HepG2 (cell line): ENCODE data around the gene FOXA3. TPM values are rescaled to one million over a fixed set of nuclear protein-coding genes. Genes with fewer than 3 reads are reported as not detected.

Experiments
- ATAC-seq: fragments of 200-7000 bp; cut with Tn5 transposase; 3 replicates; pipeline ENCODE4 v1.9.1; 2020; ENCODE audit warnings: mild to moderate bottlenecking, moderate library complexity
- BruUV-seq: library from RNA; stranded (reverse); fragments of 400-500 nt; replicated peaks from 2 replicates; lab custom pipeline; 2021; lab: Mats Ljungman, UMichigan
- CTCF ChIA-PET: fragments of 300-600 bp; formaldehyde crosslinking; extraction: SDS; loops from one replicate; lab custom pipeline; 2021; ENCODE audit warnings: low total read pairs, inconsistent platforms, low intra/inter-chr PET ratio; lab: Yijun Ruan, JAX
- POLR2A ChIA-PET: fragments of 350-600 bp; sonication (Branson Sonifier 250); formaldehyde crosslinking; loops from one replicate; lab custom pipeline; 2020; ENCODE audit warnings: antibody characterized with exemption, inconsistent platforms; lab: Yijun Ruan, JAX
- DNase-seq: peaks from one replicate; pipeline ENCODE4 v3.0.0-alpha.2; 2015; ENCODE audit warnings: low spot score
- FAIRE-seq: peaks from 3 replicates; lab custom pipeline; 2011; peaks lifted over from hg19 to GRCh38; lab: Jason Lieb, UNC
- H2AFZ ChIP-seq: one replicate; pipeline ENCODE4 v1.6.1; 2011; ENCODE audit warnings: low read length, inconsistent platforms
- H3K27ac ChIP-seq: fragments of 300-600 bp; 3 replicates; pipeline ENCODE4 v1.8.0; 2011; ENCODE audit warnings: mixed run types, mild to moderate bottlenecking, mixed read lengths, low read length, inconsistent platforms; ENCODE audit not compliant: insufficient read depth; ENCODE audit errors: extremely low read length
- H3K27me3 ChIP-seq, 2 experiments: fragments of 200-600 bp in 1 of 2; 2 replicates in 1 of 2; 3 replicates in 1 of 2; pipeline versions ENCODE4 v1.6.0 to v1.8.0; 2011; ENCODE audit warnings: low read length in 2 of 2, mild to moderate bottlenecking in 2 of 2, moderate library complexity in 2 of 2, inconsistent platforms in 1 of 2; ENCODE audit not compliant: insufficient read depth in 2 of 2, control insufficient read depth in 1 of 2
- H3K36me3 ChIP-seq, 2 experiments: fragments of 200-600 bp in 1 of 2; replicated peaks in 1 of 2; 2 replicates in 1 of 2; 3 replicates in 1 of 2; pipeline versions ENCODE4 v1.5.1 to v1.8.0; 2011; ENCODE audit warnings: low read length in 2 of 2, inconsistent platforms in 1 of 2; ENCODE audit not compliant: insufficient read depth in 2 of 2, control insufficient read depth in 1 of 2
- H3K4me1 ChIP-seq: 2 replicates; pipeline ENCODE4 v1.5.1; 2012; ENCODE audit warnings: low read length, inconsistent platforms; ENCODE audit not compliant: insufficient read depth
- H3K4me2 ChIP-seq: 2 replicates; pipeline ENCODE4 v1.6.0; 2011; ENCODE audit warnings: low read depth, low read length, inconsistent platforms
- H3K4me3 ChIP-seq, 3 experiments: fragments of 200-600 bp in 1 of 3; sonication (generic), shearing (Covaris generic) in 1 of 3; replicated peaks in 1 of 3; 2 replicates each; pipeline ENCODE4 v1.5.1; 2011 to 2016; ENCODE audit warnings: low read length in 3 of 3, inconsistent platforms in 2 of 3, low read depth in 2 of 3, mild to moderate bottlenecking in 2 of 3, control low read depth in 1 of 3, mixed read lengths in 1 of 3; ENCODE audit not compliant: insufficient read depth in 1 of 3
- H3K79me2 ChIP-seq: one replicate; pipeline ENCODE4 v1.6.1; 2011; ENCODE audit warnings: low read length, inconsistent platforms; ENCODE audit not compliant: insufficient read depth
- H3K9ac ChIP-seq: 2 replicates; pipeline ENCODE4 v1.6.0; 2011; ENCODE audit warnings: mild to moderate bottlenecking, low read depth, low read length, inconsistent platforms; ENCODE audit not compliant: insufficient read depth
- H3K9me3 ChIP-seq: 2 replicates; pipeline ENCODE4 v1.5.1; 2012; ENCODE audit warnings: mild to moderate bottlenecking, low read length
- H4K20me1 ChIP-seq: 2 replicates; pipeline ENCODE4 v1.6.0; 2011; ENCODE audit warnings: inconsistent platforms, mild to moderate bottlenecking, low read length, moderate library complexity; ENCODE audit not compliant: insufficient read depth
- AHR ChIP-seq: IDR thresholded peaks from 2 replicates; pipeline ENCODE4 v1.6.1; 2018; ENCODE audit warnings: missing genetic modification reagents, missing compliant biosample characterization
- HES4 ChIP-seq: sonication (generic); formaldehyde crosslinking; IDR thresholded peaks from 2 replicates; pipeline ENCODE4 v1.9.0; 2021; ENCODE audit warnings: mild to moderate bottlenecking, missing genetic modification reagents, borderline replicate concordance
- HIVEP1 ChIP-seq: sonication (generic); formaldehyde crosslinking; IDR thresholded peaks from 2 replicates; pipeline ENCODE4 v1.4.0; 2020; ENCODE audit warnings: mild to moderate bottlenecking, missing genetic modification reagents
- IKZF1 ChIP-seq: fragments of 450-650 bp; IDR thresholded peaks from 2 replicates; pipeline ENCODE4 v1.7.1; 2016
- IRX3 ChIP-seq: sonication (generic); formaldehyde crosslinking; IDR thresholded peaks from 2 replicates; pipeline ENCODE4 v1.8.1; 2023; ENCODE audit warnings: mild to moderate bottlenecking, low read depth, missing genetic modification reagents, borderline replicate concordance
- ZNF703 ChIP-seq: sonication (generic); formaldehyde crosslinking; IDR thresholded peaks from 2 replicates; pipeline ENCODE4 v1.5.1; 2020; ENCODE audit warnings: missing genetic modification reagents, mild to moderate bottlenecking, moderate library complexity, borderline replicate concordance
- ZNF850 ChIP-seq: sonication (generic); formaldehyde crosslinking; conservative IDR thresholded peaks from 2 replicates; pipeline ENCODE4 v1.9.0; 2021; ENCODE audit warnings: mild to moderate bottlenecking, missing genetic modification reagents
- WGBS: methylation state at CpG from one replicate; pipeline ENCODE4 v1.1.6; 2017; ENCODE audit warnings: low lambda C conversion rate; 5-methylcytosine and 5-hydroxymethylcytosine counted together
- in situ Hi-C: cut with HindIII; loops from 2 replicates; pipeline ENCODE4 v1.10.0; 2017; ENCODE audit warnings: low pct_unique_long_range_greater_than_20kb; ENCODE audit not compliant: extremely low pct_ligation_motif_present
- intact Hi-C: fragments of 100-400 bp; cut with micrococcal nuclease; formaldehyde crosslinking; loops from one replicate; pipeline ENCODE4 v1.10.0; 2022; ENCODE audit not compliant: unreplicated experiment
- polyA plus RNA-seq, 8 experiments: library from polyadenylated mRNA; depleted of rRNA in 3 of 8; stranded (reverse) in 7 of 8; unstranded in 1 of 8; fragments of >200 nt; fragmentation: Illumina TruSeq in 4 of 8; extraction: Trizol in 4 of 8; gene quantifications; 2 replicates each; pipeline versions ENCODE4 v1.2.1 to v1.2.3, GENCODE V29; 2011 to 2016; ENCODE audit warnings: low read depth in 4 of 8, missing spikeins in 1 of 8, mixed read lengths in 1 of 8; ENCODE audit not compliant: insufficient read depth in 1 of 8
- total RNA-seq, 5 experiments: library from RNA; depleted of rRNA; stranded (reverse); fragments of >200 nt; fragmentation: Illumina TruSeq; extraction: Trizol; gene quantifications; 2 replicates each; pipeline ENCODE4 v1.2.3, GENCODE V29; 2016; ENCODE audit warnings: low read depth in 1 of 5
- TF ChIP-seq, protein P1 (sequence below): sonication (generic); formaldehyde crosslinking; IDR thresholded peaks from 2 replicates; pipeline ENCODE4 v1.9.0; 2021; ENCODE audit warnings: missing genetic modification reagents, borderline replicate concordance
- TF ChIP-seq, protein P2 (sequence below): sonication (generic); formaldehyde crosslinking; IDR thresholded peaks from 2 replicates; pipeline ENCODE4 v1.9.0; 2021; ENCODE audit warnings: missing genetic modification reagents, borderline replicate concordance
- TF ChIP-seq, protein P3 (sequence below): sonication (generic); formaldehyde crosslinking; IDR thresholded peaks from 2 replicates; pipeline ENCODE4 v1.5.0; 2020; ENCODE audit warnings: missing genetic modification reagents
- TF ChIP-seq, protein P4 (sequence below): sonication (generic); formaldehyde crosslinking; IDR thresholded peaks from 2 replicates; pipeline ENCODE4 v1.5.1; 2020; ENCODE audit warnings: mild to moderate bottlenecking, missing genetic modification reagents, borderline replicate concordance

The FOXA3 gene
- total and polyA plus RNA-seq, 2 of the 13 experiments (the other 11 are each of a cell fraction or from before 2014, with no cell fraction given) = 29.8 to 47.6 TPM

DNA sequence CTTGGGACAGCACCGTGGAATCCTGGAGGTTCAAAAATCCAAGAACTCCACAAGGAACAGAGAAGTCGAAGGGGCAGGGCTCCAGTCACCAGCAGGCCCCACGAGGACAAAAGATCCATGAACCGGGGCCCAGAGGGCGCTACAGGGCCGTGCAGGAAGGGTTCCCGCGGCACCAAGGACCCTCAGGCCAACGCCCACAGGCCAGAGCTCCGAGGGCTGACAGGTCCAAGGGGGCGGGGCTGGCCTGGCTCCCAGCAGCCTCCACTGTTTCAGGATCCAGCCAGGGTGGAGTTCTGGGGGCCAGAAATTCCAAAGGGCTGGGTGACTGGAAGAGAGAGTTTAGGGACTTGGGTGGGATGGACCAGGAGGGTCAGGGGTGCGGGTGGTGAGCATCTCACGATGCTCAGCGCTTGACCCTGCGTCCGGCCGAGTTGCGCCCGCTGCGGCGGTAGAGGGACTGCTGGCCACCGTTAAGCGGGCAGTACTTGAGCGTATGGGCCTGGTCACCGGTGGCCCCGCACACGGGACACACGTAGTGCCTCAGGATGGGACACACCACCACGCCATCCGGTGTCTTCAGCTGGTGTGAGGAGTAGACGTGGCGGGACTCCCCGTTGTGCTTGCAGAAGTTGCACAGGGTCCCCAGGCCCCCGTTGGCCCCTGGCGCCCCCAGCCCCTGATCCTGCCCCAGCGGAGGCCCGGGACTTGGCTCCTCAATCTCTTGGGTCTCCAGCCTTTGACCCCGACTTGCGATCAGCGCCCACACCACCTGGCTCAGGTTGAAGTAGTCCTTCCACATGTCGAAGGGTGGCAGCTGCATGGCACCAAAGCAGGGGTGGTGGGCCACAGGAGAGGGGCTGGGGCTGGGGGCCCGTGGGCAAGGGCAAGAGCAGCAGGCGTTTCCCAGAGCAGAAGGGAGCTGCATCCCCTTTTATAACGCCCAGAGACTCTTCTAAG, 50.0 kb downstream of the FOXA3 start, which contains the start of gene NANOS2:
Gene NANOS2, minus strand, starts transcription at position 905 of the 957 bp plus-strand sequence. Its CDS starts 85 bp downstream, at position 820.
- in situ Hi-C loops (loop anchor here (10.0 kb wide), 1 partner anchor 91 kb away; no protein-coding TSS in a partner anchor), intact Hi-C loops (no loop called here)
- no peak within 1 kb of the TSS for H2AFZ ChIP-seq
- peaks cover 0 to 6% of the 10 kb centered on the region in 2 experiments; a peak in 2 of 5 replicates for H3K27me3 ChIP-seq
- FAIRE-seq (no peak), DNase-seq (peak; percentile 50), ATAC-seq (peak; percentile 64)
- peaks cover 33% of the 10 kb centered on the region for H3K4me1 ChIP-seq
- H3K36me3 ChIP-seq = no peaks in the 10 kb centered on the region
- no peak within 1 kb of the TSS for H3K4me3 ChIP-seq
- H4K20me1 ChIP-seq = no peaks in the 10 kb centered on the region
- H3K9me3 ChIP-seq = no peaks in the 10 kb centered on the region
- H3K79me2 ChIP-seq = no peaks in the 10 kb centered on the region
- H3K4me2 ChIP-seq = no peak within 1 kb of the TSS
- WGBS = 46% methylated on average over 15 of the region's 44 CpGs
- ChIA-PET POLR2A (interaction anchor here (1.3 kb wide), 1 partner anchor 11 kb away, joined by 3 read pairs; the partner anchor contains the start of gene MYPOP), CTCF (interaction anchor here (1.0 kb wide), 1 partner anchor 103 kb away, joined by 3 read pairs; no protein-coding TSS in a partner anchor)
- no TSS peak for BruUV-seq
- H3K9ac ChIP-seq = no peak within 1 kb of the TSS
- no peak within 1 kb of the TSS for H3K27ac ChIP-seq
- TF ChIP-seq IRX3 (CRISPR knock-in tag) = no peak
- TF ChIP-seq, protein P1, sequence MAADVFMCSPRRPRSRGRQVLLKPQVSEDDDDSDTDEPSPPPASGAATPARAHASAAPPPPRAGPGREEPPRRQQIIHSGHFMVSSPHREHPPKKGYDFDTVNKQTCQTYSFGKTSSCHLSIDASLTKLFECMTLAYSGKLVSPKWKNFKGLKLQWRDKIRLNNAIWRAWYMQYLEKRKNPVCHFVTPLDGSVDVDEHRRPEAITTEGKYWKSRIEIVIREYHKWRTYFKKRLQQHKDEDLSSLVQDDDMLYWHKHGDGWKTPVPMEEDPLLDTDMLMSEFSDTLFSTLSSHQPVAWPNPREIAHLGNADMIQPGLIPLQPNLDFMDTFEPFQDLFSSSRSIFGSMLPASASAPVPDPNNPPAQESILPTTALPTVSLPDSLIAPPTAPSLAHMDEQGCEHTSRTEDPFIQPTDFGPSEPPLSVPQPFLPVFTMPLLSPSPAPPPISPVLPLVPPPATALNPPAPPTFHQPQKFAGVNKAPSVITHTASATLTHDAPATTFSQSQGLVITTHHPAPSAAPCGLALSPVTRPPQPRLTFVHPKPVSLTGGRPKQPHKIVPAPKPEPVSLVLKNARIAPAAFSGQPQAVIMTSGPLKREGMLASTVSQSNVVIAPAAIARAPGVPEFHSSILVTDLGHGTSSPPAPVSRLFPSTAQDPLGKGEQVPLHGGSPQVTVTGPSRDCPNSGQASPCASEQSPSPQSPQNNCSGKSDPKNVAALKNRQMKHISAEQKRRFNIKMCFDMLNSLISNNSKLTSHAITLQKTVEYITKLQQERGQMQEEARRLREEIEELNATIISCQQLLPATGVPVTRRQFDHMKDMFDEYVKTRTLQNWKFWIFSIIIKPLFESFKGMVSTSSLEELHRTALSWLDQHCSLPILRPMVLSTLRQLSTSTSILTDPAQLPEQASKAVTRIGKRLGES (CRISPR knock-in tag) = no peak
- TF ChIP-seq, protein P2, sequence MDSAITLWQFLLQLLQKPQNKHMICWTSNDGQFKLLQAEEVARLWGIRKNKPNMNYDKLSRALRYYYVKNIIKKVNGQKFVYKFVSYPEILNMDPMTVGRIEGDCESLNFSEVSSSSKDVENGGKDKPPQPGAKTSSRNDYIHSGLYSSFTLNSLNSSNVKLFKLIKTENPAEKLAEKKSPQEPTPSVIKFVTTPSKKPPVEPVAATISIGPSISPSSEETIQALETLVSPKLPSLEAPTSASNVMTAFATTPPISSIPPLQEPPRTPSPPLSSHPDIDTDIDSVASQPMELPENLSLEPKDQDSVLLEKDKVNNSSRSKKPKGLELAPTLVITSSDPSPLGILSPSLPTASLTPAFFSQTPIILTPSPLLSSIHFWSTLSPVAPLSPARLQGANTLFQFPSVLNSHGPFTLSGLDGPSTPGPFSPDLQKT (CRISPR knock-in tag) = no peak
- TF ChIP-seq HIVEP1 (CRISPR knock-in tag) = no peak
- TF ChIP-seq, protein P3, sequence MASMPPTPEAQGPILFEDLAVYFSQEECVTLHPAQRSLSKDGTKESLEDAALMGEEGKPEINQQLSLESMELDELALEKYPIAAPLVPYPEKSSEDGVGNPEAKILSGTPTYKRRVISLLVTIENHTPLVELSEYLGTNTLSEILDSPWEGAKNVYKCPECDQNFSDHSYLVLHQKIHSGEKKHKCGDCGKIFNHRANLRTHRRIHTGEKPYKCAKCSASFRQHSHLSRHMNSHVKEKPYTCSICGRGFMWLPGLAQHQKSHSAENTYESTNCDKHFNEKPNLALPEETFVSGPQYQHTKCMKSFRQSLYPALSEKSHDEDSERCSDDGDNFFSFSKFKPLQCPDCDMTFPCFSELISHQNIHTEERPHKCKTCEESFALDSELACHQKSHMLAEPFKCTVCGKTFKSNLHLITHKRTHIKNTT = no peak
- TF ChIP-seq ZNF850 (CRISPR knock-in tag) = no peak
- TF ChIP-seq ZNF703 (CRISPR knock-in tag) = no peak
- no peak for TF ChIP-seq IKZF1
- TF ChIP-seq, protein P4, sequence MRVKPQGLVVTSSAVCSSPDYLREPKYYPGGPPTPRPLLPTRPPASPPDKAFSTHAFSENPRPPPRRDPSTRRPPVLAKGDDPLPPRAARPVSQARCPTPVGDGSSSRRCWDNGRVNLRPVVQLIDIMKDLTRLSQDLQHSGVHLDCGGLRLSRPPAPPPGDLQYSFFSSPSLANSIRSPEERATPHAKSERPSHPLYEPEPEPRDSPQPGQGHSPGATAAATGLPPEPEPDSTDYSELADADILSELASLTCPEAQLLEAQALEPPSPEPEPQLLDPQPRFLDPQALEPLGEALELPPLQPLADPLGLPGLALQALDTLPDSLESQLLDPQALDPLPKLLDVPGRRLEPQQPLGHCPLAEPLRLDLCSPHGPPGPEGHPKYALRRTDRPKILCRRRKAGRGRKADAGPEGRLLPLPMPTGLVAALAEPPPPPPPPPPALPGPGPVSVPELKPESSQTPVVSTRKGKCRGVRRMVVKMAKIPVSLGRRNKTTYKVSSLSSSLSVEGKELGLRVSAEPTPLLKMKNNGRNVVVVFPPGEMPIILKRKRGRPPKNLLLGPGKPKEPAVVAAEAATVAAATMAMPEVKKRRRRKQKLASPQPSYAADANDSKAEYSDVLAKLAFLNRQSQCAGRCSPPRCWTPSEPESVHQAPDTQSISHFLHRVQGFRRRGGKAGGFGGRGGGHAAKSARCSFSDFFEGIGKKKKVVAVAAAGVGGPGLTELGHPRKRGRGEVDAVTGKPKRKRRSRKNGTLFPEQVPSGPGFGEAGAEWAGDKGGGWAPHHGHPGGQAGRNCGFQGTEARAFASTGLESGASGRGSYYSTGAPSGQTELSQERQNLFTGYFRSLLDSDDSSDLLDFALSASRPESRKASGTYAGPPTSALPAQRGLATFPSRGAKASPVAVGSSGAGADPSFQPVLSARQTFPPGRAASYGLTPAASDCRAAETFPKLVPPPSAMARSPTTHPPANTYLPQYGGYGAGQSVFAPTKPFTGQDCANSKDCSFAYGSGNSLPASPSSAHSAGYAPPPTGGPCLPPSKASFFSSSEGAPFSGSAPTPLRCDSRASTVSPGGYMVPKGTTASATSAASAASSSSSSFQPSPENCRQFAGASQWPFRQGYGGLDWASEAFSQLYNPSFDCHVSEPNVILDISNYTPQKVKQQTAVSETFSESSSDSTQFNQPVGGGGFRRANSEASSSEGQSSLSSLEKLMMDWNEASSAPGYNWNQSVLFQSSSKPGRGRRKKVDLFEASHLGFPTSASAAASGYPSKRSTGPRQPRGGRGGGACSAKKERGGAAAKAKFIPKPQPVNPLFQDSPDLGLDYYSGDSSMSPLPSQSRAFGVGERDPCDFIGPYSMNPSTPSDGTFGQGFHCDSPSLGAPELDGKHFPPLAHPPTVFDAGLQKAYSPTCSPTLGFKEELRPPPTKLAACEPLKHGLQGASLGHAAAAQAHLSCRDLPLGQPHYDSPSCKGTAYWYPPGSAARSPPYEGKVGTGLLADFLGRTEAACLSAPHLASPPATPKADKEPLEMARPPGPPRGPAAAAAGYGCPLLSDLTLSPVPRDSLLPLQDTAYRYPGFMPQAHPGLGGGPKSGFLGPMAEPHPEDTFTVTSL (CRISPR knock-in tag) = no peak
- TF ChIP-seq HES4 (CRISPR knock-in tag) = no peak
- TF ChIP-seq AHR (CRISPR knock-in tag) = no peak
